AG08396 (cell line): ENCODE results near the gene SETD3.
"Not testable (repeated sequence)": the region's sequence is repeated elsewhere in the genome, so short reads cannot be mapped to it uniquely, and the experiment has no call there.

ENCODE experiments used
- DNase-seq: peaks from one replicate; pipeline ENCODE4 v3.0.0; 2012; ENCODE audit warnings: low spot score, mixed read lengths

SETD3 gene

DNA sequence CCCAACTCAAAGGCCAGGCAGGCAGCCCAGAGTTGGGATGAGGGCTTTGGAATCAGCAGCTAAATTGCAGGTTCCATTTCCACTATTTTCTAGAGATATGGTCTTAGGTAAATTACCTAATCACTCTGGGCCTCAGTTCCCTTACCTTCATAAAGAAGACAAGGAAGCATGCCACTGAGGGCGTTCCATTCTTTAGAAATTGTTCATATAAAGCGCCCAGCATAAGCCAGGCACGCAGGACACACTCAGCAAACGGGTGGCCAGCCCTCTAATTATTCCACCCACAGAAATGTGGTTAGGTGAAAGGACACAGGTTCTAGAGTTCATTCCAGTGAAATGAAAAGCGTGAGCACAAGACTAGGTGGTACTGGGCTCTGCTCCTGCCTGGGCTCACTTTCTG, 120.8 kb downstream of the SETD3 start:
- no peak for DNase-seq

DNA sequence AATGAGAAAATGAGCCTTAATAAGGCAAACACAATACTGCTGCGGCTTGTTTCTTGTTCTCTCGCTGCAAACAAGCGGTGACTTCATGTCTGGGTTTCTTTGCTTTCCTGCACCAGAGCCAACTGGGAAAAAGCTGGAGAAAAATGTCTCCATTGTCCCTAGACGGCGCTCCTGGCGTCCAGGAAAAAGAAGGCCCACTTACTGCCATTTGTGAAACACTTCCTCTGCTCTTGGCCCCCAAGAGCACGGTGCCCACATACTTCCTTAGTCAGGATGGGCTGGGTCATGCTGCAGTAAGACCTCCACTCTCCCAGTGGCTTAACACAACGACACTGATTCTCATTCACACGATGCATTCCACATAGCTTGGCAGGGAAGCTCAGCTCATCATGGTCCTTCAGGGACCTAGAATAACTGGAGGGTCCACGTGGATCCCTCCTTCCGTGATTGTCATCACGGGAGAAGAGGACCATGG, 122.7 kb downstream of the SETD3 start:
- DNase-seq: no peak

DNA sequence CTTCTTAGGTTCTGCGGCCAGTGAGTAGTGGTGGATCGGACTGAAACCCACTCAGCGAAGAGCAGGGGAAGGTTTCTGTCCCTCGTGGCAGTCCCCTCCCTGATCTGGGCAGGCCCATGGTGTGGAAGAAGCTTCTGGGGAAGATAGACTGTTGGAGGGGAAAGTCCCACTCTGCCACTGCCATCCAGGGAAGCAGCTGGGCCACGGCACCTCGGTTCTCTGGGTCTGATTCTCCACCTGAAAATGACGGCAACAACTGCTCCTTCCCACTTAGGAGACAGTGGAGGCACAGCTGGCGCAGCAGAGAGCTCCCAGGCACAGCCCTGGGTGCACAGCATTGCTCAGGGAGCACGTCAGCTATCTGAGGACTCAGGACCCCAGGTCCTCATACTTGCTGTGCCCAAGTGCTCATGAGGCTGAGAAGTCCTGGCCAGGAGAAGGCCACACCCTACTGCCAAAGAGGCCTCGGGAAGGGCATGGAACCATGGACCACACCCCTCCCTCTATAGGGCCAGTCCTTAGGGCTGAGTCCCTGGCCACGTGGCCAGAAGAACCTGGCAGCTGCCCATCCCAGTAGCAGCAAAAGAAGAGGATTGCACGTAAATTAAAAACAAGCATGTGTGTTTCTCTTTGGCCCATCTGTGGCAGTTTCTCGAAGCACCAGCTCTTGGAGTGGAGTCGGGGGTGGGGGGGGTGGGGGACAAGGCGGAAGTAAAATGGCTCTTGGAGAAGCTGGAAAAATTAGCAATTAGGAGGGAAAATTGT, 123.3 kb downstream of the SETD3 start:
- DNase-seq: no peak

DNA sequence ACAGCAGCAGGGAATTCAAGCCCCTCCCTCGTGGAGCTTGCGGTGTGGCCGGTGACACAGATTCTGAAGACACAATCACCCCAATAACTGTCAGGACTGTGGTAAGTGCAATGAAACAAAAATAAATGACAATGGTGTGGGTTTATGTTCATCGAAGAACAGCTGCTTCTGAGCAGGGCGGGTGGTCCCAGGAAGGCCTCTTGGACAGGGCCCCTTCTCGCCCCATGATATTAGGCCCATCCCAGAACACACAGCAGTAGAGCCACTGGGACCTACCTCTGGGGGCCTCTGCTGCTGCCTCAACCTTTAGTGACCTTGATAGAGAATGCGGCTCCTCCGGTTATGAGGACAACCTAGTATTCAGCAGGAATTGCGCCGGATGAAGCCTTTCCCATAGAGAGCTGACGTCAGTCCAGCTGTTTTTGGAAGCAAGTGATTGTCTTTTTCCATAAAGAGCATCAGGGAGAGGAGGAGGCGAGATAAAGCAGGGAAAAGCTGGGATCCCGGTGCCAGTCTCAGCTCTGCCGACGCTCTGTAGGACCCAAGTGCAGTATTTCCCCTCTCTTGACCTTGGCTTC, 124.5 kb downstream of the SETD3 start:
- no peak for DNase-seq

DNA sequence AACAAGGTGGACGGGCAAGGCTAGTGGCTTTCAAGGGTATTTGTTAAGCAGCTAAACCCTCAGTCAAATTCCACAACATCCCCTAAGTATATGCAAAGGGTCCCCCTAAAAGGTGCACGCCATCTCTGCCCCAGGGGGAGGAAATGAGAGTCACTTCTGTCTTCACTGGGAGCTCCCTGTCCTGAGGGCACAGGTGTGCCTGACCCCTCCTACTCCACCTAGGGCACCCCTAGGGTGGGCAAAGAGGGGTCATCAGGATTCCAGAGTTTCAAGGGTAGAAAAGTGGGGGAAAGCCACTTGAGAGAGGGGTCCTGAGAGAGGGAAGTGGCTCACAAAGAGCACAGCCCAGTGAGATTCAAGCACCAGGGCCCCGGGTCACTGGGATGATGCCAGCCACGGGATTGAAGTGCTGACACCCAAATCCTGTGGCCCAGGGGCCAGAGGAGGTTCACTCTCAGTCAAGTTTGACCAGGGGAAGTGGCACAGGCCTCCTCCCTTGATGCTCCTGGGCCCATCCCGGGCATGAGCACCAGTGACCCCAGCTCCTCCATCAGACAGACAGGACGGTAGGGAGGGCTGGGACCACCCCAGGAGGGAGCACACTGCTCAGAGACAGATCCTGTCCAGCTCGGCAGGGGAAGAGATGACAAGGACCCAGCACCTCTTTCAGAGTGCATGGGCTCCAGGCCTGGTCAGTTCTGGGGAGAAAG, 126.3 kb downstream of the SETD3 start:
- no peak for DNase-seq

DNA sequence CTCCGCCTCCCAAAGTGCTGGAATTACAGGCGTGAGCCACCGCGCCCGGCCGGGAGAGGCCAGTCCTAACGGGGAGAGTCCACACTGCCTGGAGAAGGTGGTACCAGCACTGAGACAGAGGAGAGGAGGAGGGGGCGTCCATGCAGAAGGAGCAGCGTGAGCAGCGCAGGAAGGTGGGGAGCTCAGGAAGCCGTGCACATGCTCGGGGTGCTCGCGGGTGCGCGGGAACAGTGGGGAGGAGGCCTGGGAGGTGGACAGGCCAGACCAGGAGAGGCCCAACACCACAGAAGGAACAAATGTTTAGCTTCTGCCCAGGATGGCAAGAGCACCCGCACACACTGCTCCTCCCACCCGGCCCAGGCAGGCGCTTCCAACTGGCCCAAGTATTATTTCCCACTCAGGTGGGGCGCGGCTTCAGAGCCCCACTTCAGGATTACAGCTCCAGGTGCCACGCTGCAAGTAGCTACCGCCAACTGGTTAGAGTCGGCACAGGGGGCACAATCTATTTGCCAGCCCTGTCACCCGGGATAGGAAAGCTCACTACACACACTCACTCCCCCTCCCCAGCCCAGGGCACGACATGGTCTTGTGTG, 127.9 kb downstream of the SETD3 start:
- DNase-seq: no peak

DNA sequence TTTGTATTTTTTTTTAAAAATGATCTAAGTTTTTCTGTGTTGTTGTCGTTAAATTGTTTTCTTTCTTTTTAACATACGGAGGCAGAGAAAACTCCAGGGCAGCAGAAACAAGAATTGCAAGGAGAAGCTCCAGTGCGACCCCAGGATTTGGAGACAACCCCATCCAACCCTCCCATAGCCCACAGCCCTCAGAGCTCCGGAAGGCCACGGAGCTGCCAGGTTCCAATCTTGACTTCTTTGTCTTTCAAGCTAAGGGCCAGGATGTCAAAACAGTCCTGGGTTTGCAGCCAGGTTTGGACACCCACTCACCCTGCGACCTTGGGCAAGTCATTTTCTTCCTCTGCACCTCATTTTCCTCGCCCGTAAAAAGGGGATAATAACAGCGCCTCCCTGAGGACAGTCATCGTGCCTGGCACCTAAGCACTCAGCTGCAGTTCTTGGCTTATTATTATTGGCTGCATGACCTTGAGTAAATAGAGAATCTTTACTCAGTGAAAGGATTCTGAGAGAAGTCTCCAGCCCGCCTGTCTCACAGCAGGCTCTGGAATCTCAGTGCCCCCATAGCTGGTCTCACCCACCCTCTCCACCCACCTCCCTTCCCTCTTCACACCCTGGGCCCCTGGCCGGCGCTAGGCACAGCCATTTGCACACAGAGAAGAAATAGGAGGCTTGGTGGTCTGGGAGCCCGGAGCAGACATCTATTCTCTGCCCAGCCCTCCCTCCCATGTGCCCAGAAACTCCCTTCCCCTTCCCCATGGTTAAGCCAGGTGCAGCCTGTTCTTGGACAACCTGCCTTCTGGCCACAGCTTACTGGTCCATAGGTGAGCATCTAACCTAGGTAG, 129.3 kb downstream of the SETD3 start:
- no peak for DNase-seq

DNA sequence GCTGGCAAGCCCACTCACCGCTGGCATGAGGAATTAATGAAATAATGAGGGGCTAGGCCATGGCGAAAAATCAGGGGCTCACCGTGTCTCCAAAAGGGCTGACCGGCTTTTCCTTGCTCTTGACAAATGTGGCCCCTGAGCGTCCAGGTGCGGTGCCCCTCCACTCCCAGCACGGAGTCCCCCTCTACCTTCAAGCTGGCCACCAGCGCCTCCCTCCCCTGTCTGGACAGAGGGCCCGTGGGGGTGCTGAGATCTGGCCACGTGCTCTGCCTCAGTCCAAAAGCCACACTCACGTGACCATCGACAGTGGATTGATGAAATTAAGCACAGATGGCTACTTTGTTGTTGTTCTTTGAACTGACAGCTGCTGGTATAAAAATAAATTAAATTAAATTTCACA, 129.9 kb downstream of the SETD3 start:
- DNase-seq: no peak

DNA sequence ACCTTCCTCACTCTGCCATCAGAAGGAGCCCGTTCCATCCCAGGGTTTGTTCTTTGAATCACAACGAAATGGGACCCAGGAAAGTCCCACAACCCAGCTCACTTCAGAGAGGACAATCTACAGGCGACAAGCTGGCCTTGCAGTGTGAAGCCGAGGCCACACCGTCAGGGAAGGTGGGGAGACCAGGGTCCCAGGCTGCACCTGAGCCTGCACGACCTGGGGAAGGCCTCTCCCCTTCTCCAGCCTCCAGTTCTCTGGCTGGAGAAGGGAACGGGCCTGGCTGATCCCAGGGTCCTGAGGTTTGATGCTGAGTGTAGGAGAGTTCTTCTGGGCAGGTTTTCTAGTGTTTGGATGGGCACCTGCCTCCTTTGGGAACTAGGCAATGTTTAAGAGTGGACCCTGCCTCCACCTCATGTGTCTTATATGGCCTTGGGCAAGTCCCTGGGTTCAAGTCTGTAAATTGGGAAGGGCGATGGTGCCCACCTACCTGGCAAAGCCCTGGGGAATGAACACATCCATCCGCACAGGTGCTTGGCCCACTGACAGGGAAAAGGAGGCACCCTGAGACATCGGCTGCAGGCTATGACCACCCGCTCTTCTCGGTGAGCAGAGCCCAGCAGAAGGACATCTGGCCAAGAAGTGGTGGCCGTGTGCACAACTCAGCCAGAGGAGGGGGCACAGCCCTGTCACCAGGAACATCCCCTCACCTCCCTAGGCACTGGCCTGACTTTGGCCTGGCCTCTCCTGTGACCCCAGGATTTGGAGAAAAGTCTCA, 130.8 kb downstream of the SETD3 start:
- no peak for DNase-seq

DNA sequence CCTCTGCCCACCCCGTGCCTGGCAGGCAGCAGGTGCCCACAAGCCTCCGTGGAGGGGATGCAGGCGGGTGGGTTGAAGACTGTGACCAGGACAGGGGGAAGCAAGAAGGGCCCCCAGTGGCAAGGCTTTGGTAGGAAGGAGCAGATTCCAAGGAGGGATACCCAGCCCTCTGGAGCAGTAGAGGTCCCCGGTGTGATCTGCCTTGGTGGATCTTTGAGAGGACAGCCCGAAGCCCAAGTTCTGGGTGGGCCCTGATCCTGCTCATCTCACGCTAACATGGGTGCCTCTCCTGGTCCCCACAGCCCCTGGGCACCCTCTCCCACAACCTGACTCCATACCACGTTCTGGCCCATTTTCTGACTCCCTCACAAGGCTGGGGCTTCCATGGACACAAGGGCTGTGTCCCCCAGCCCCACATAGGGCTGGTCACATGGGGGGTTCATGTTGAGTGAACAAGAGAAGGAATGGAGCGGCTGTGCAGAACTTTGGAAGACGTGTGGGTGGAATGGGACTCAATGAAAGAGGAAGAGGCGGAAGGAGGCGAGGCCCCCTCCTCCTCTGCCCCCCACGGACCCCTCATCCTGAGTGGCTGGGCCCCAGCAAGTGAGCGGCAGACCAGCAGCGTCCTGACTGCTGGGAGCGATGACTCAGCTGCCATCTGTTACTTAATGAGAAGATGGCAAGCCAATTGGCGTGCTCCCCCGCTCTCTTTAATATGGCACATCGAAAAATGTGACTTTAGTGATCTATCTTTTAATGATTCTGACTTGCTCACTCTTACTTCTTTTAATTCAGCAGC, 131.6 kb downstream of the SETD3 start:
- no peak for DNase-seq

DNA sequence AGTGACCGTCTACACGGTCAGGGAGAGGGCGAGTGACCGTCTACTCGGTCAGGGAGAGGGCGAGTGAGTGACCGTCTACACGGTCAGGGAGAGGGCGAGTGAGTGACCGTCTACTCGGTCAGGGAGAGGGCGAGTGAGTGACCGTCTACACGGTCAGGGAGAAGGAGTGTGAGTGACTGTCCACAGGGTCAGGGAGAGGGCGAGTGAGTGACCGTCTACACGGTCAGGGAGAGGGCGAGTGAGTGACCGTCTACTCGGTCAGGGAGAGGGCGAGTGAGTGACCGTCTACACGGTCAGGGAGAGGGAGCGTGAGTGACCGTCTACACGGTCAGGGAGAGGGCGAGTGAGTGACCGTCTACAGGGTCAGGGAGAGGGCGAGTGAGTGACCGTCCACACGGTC, 132.4 kb downstream of the SETD3 start:
- not testable (repeated sequence) for DNase-seq
